Tibial nerve (tissue), 4 donors: ENCODE measurements around the gene NDRG4. TPM values are rescaled to one million over a fixed set of nuclear protein-coding genes. Genes with fewer than 3 reads are reported as not detected.

Experiments used
- DNase-seq, 2 donors: peaks; one replicate each; pipeline ENCODE4 v3.0.0-alpha.2; 2019; ENCODE audit warnings: low spot score in 2 of 2
- H3K27ac ChIP-seq, 4 donors: fragments of 200-600 bp; sonication (generic) in 3 of 4; one replicate each; pipeline ENCODE4 v1.5.1; 2017 to 2019; ENCODE audit warnings: mild to moderate bottlenecking in 1 of 4
- H3K27me3 ChIP-seq, 2 donors: fragments of 200-600 bp; sonication (generic) in 1 of 2; one replicate each; pipeline versions ENCODE4 v1.5.1 to v1.6.0; 2017 to 2019
- H3K36me3 ChIP-seq, 3 donors: fragments of 200-600 bp; sonication (generic); one replicate each; pipeline ENCODE4 v1.5.1; 2018 to 2019
- H3K4me1 ChIP-seq, 4 donors: fragments of 200-600 bp; sonication (generic) in 3 of 4; one replicate each; pipeline ENCODE4 v1.5.1; 2017 to 2019
- H3K4me3 ChIP-seq, 4 donors: fragments of 200-600 bp; sonication (generic) in 3 of 4; one replicate each; pipeline ENCODE4 v1.5.1; 2017 to 2019; ENCODE audit warnings: mild to moderate bottlenecking in 1 of 4, moderate library complexity in 1 of 4
- H3K9me3 ChIP-seq, 4 donors: fragments of 200-600 bp; sonication (generic) in 3 of 4; one replicate each; pipeline ENCODE4 v1.5.1; 2017 to 2019
- CTCF ChIP-seq, 5 experiments: fragments of 200-600 bp in 3 of 5; fragments of 450-650 bp in 2 of 5; sonication (generic) in 3 of 5; IDR thresholded peaks; one replicate each; pipeline ENCODE4 v1.5.1; 2016 to 2019; ENCODE audit warnings: antibody characterized with exemption in 5 of 5, mild to moderate bottlenecking in 3 of 5, moderate library complexity in 2 of 5
- EP300 ChIP-seq, 2 donors: sonication (generic); formaldehyde crosslinking; IDR thresholded peaks; one replicate each; pipeline ENCODE4 v1.6.1; 2017; ENCODE audit warnings: antibody characterized with exemption in 2 of 2, mild to moderate bottlenecking in 1 of 2
- POLR2A ChIP-seq, 2 donors: fragments of 450-650 bp; IDR thresholded peaks; one replicate each; pipeline ENCODE4 v1.6.1; 2017; ENCODE audit warnings: antibody characterized with exemption in 2 of 2, mild to moderate bottlenecking in 2 of 2, moderate library complexity in 2 of 2
- whole genome bisulfite sequencing, 2 donors: methylation state at CpG; one replicate each; pipeline ENCODE4 v1.1.5; 2018; 5-methylcytosine and 5-hydroxymethylcytosine counted together
- total RNA-seq, 4 donors: library from RNA; depleted of rRNA; stranded (reverse); fragments of >200 nt; gene quantifications; one replicate each; pipeline ENCODE4 v1.1.0, GENCODE V29; 2016

NDRG4 gene
- total RNA-seq, 4 donors from 2014 or later, result 3.9 to 12.6 (median 5.9) TPM

- 79 to 82% methylated on average over 2 of the region's 2 CpGs for WGBS, 2 donors
- TF ChIP-seq CTCF (IDR thresholded peaks at IDR 0.05), result no peak
- TF ChIP-seq EP300 (IDR thresholded peaks at IDR 0.05), result no peak
- TF ChIP-seq POLR2A (IDR thresholded peaks at IDR 0.05), result no peak
- no peaks in the 10 kb centered on the region for H3K36me3 ChIP-seq
- DNase-seq, result no peak
- H3K27ac ChIP-seq, result no peak overlapping the region
- no peaks in the 10 kb centered on the region for H3K4me1 ChIP-seq
- no peaks in the 10 kb centered on the region for H3K9me3 ChIP-seq
- no peaks in the 10 kb centered on the region for H3K27me3 ChIP-seq
- no peak overlapping the region for H3K4me3 ChIP-seq
Observed at GRCh38 chr16:58454178-58454577, 45.8 kb upstream of the NDRG4 start.

GRCh38 chr16:58454856-58455255 is 45.1 kb upstream of the NDRG4 start:
- DNase-seq, result no peak
- 84 to 92% methylated on average over 5 of the region's 5 CpGs for WGBS, 2 donors
- Histone ChIP-seq H3K4me3 (no peak overlapping the region), H3K9me3 (no peaks in the 10 kb centered on the region), H3K27ac (no peak overlapping the region), H3K27me3 (no peaks in the 10 kb centered on the region), H3K4me1 (no peaks in the 10 kb centered on the region), H3K36me3 (no peaks in the 10 kb centered on the region)
- TF ChIP-seq POLR2A (IDR thresholded peaks at IDR 0.05), result no peak
- TF ChIP-seq EP300 (IDR thresholded peaks at IDR 0.05), result no peak
- TF ChIP-seq CTCF (IDR thresholded peaks at IDR 0.05), result no peak

GRCh38 chr16:58455750-58456149 is 44.2 kb upstream of the NDRG4 start:
- Histone ChIP-seq H3K4me3 (no peak overlapping the region), H3K4me1 (no peaks in the 10 kb centered on the region), H3K9me3 (no peaks in the 10 kb centered on the region), H3K27me3 (no peaks in the 10 kb centered on the region), H3K27ac (no peak overlapping the region), H3K36me3 (no peaks in the 10 kb centered on the region)
- TF ChIP-seq EP300 (IDR thresholded peaks at IDR 0.05) (no peak), CTCF (IDR thresholded peaks at IDR 0.05) (no peak), POLR2A (IDR thresholded peaks at IDR 0.05) (no peak)
- no peak for DNase-seq
- WGBS, 2 donors, result 53 to 59% methylated on average over 2 of the region's 2 CpGs

- 39 to 48% methylated on average over 3 of the region's 3 CpGs for WGBS, 2 donors
- Histone ChIP-seq H3K4me3 (no peak overlapping the region), H3K27me3 (peaks cover 0 to 3% of the 10 kb centered on the region in 2 donors), H3K36me3 (no peaks in the 10 kb centered on the region), H3K27ac (no peak overlapping the region), H3K9me3 (no peaks in the 10 kb centered on the region), H3K4me1 (no peaks in the 10 kb centered on the region)
- no peak for DNase-seq
- no peak for TF ChIP-seq CTCF (IDR thresholded peaks at IDR 0.05)
- TF ChIP-seq POLR2A (IDR thresholded peaks at IDR 0.05), result no peak
- no peak for TF ChIP-seq EP300 (IDR thresholded peaks at IDR 0.05)
Observed at GRCh38 chr16:58456193-58456592, 43.8 kb upstream of the NDRG4 start.

GRCh38 chr16:58458606-58459343 is 41.2 kb upstream of the NDRG4 start:
- Histone ChIP-seq H3K36me3 (no peaks in the 10 kb centered on the region), H3K27ac (no peak overlapping the region), H3K4me1 (peaks cover 0 to 9% (median under 1%) of the 10 kb centered on the region in 4 donors), H3K27me3 (peaks cover 0 to 24% of the 10 kb centered on the region in 2 donors), H3K4me3 (no peak overlapping the region), H3K9me3 (no peaks in the 10 kb centered on the region)
- no peak for TF ChIP-seq EP300 (IDR thresholded peaks at IDR 0.05)
- TF ChIP-seq CTCF (IDR thresholded peaks at IDR 0.05), result no peak
- no peak for TF ChIP-seq POLR2A (IDR thresholded peaks at IDR 0.05)
- 80 to 87% methylated on average over 10 of the region's 10 CpGs for WGBS, 2 donors
- DNase-seq, result no peak
